Measurements from ENCODE around the gene MACROD2. TPM values are rescaled to one million over a fixed set of nuclear protein-coding genes. Genes with fewer than 3 reads are reported as not detected.

MACROD2 gene
- total RNA-seq, 1 donor from 2014 or later, result 1.6 TPM

DNA sequence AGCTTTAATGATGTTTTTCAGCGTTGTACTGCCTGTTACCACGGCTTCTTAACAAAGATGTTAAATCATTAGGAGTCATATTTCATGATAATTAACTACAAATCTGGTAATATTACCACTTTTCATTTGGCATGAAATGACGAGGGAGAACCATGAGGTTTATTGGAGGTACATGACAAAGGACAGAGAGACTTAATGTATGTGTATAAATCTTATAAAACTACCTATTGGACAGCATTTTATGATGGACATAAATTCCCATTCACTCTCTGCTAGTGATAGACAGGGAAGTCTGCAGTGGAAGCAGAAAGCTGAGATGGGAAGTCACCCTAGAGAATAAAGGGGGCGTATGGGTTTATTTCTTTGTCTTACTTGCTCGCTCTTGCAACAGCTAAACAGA is 1292.0 kb downstream of the MACROD2 start:
- FAIRE-seq (no peak), DNase-seq (ENCODE audit: low read depth) (no peak)
- Histone ChIP-seq H3K36me3 (ENCODE audit: control insufficient read depth, insufficient read depth, low read length) (no peaks in the 10 kb centered on the region), H3K27me3 (ENCODE audit: control insufficient read depth, insufficient read depth, low read length) (no peaks in the 10 kb centered on the region), H3K4me3 (ENCODE audit: low read depth, low read length) (no peak overlapping the region)
- TF ChIP-seq, protein P1, sequence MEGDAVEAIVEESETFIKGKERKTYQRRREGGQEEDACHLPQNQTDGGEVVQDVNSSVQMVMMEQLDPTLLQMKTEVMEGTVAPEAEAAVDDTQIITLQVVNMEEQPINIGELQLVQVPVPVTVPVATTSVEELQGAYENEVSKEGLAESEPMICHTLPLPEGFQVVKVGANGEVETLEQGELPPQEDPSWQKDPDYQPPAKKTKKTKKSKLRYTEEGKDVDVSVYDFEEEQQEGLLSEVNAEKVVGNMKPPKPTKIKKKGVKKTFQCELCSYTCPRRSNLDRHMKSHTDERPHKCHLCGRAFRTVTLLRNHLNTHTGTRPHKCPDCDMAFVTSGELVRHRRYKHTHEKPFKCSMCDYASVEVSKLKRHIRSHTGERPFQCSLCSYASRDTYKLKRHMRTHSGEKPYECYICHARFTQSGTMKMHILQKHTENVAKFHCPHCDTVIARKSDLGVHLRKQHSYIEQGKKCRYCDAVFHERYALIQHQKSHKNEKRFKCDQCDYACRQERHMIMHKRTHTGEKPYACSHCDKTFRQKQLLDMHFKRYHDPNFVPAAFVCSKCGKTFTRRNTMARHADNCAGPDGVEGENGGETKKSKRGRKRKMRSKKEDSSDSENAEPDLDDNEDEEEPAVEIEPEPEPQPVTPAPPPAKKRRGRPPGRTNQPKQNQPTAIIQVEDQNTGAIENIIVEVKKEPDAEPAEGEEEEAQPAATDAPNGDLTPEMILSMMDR (IDR thresholded peaks at IDR 0.05; ENCODE audit: insufficient read depth, low read length, severe bottlenecking), result no peak

DNA sequence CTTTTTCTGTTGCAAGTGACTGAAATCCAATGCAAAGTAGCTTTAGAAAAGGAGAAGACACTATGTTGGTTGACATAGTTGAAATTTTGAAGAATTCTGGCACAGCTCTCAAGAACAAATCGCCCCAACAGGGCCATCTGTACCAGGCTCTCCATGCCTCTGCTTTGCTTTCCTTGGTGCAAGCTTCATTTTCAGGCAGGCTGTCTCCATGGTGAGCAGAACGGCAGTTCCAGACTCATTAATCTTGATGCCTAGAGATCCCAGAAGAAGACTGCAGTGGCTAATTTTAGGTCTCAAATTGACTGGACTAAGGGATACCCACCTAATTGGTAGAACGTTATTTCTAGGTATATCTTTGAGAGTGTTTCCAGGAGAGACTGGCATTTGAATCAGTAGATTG is 1292.8 kb downstream of the MACROD2 start:
- Histone ChIP-seq H3K36me3 (ENCODE audit: control insufficient read depth, insufficient read depth, low read length) (no peaks in the 10 kb centered on the region), H3K27me3 (ENCODE audit: control insufficient read depth, insufficient read depth, low read length) (no peaks in the 10 kb centered on the region), H3K4me3 (ENCODE audit: low read depth, low read length) (no peak overlapping the region)
- FAIRE-seq (no peak), DNase-seq (ENCODE audit: low read depth) (no peak)
- TF ChIP-seq, protein P1 (IDR thresholded peaks at IDR 0.05; ENCODE audit: insufficient read depth, low read length, severe bottlenecking), result no peak

DNA sequence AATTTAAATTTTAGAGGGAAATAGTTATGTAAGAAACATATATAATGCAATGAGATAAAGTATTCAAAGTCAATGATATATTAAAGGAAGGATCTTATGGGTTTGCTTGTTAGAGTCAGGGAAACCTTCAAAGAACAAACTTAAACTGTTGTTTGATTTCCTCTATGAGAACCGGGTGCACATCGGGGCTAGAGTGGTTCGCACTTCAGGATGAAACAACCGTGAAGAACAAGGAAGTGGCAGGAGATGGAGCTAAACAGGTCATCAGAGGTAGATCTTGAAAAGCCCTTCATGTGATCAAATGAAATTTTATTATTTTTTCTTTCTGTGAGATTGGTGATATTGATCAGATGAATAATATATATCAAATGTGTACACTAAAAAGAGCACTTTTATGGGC is 1294.0 kb downstream of the MACROD2 start:
- FAIRE-seq, result no peak
- TF ChIP-seq, protein P1 (IDR thresholded peaks at IDR 0.05; ENCODE audit: insufficient read depth, low read length, severe bottlenecking), result no peak
- Histone ChIP-seq H3K27me3 (ENCODE audit: control insufficient read depth, insufficient read depth, low read length) (no peaks in the 10 kb centered on the region), H3K4me3 (ENCODE audit: low read depth, low read length) (no peak overlapping the region), H3K36me3 (ENCODE audit: control insufficient read depth, insufficient read depth, low read length) (no peaks in the 10 kb centered on the region)
- DNase-seq (ENCODE audit: low read depth), result no peak

DNA sequence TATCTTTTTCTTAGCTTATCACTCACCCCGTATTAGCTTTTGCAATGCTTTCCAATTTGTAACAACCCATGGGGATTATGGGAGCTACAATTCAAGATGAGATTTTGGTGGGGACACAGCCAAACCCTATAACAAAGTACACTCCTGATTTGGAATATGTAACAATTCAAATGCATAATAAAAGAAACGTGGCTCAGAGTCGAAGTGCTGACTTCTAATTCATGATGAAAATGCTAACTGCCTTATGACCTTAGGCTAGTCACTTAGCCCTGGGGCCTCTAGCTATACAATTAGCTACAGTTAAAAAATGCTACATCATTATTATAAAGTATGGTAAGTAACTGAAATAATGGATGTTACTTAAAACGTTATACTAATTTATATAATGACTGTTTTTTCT is 1297.1 kb downstream of the MACROD2 start:
- Histone ChIP-seq H3K4me3 (ENCODE audit: low read depth, low read length) (no peak overlapping the region), H3K27me3 (ENCODE audit: control insufficient read depth, insufficient read depth, low read length) (no peaks in the 10 kb centered on the region), H3K36me3 (ENCODE audit: control insufficient read depth, insufficient read depth, low read length) (no peaks in the 10 kb centered on the region)
- DNase-seq (ENCODE audit: low read depth), result no peak
- FAIRE-seq, result no peak
- TF ChIP-seq, protein P1 (IDR thresholded peaks at IDR 0.05; ENCODE audit: insufficient read depth, low read length, severe bottlenecking), result no peak

DNA sequence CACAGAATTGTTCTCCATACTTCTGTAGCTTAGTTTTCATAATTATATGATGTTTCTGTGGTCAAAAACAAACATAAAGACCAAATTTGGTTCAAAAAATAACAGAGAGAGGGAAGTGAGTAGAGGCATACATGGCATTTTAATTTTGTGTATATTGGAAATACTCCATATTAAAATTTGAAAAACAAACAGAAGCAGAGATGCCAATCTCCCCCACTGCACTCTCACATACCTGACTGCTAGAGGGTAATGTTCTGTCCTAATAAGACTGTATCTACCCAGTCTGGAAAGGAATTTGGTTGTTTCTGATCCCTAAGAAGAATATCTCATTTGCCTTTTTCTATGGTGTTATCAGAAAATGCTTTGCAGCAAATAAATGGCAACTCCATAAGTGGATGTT is 1301.1 kb downstream of the MACROD2 start:
- no peak overlapping the region for H3K4me3 ChIP-seq (ENCODE audit: low read depth, low read length)
- TF ChIP-seq, protein P1 (IDR thresholded peaks at IDR 0.05; ENCODE audit: insufficient read depth, low read length, severe bottlenecking), result no peak
- H3K27me3 ChIP-seq (ENCODE audit: control insufficient read depth, insufficient read depth, low read length), result no peaks in the 10 kb centered on the region
- no peak for DNase-seq (ENCODE audit: low read depth)
- no peaks in the 10 kb centered on the region for H3K36me3 ChIP-seq (ENCODE audit: control insufficient read depth, insufficient read depth, low read length)
- no peak for FAIRE-seq

DNA sequence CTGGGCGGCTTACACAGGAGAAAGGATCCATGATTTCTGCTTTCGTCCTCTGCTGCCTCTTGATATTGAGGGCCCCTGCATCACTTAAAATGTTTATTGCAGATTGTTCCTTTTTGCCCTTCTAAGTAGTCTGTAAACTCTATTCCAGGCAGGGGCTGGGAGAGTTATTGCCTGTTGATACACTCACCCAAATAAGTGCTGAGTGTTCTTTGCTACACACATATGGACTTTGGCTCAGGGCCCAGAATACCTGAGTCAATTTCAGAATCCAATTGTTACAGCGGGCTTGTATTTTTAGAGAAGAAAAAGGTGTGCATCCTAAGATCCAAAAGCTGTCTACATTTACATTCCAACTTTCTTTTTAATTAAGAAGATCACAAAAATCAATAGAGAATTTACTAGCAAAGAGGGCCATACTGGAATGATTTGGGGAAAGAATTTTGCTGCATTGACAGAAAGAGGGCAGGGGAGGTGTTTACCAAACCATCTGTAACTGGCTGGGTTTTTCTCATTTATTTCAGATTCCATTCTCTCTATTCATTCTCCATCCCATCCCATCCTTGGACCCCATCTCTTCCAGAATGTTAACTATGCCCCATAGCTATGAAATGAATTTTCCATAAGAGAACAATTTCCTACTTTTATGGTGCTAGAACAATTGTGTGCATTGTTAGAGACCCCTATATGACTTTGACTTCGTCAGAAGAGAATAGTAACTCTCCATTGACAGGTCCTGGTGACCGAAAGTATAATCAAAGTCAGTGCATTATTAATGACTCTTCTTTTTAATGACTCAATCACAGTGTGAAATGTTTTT is 1302.0 kb downstream of the MACROD2 start:
- FAIRE-seq (no peak), DNase-seq (ENCODE audit: low read depth) (peak; percentile 83)
- no peaks in the 10 kb centered on the region for H3K36me3 ChIP-seq (ENCODE audit: control insufficient read depth, insufficient read depth, low read length)
- H3K27me3 ChIP-seq (ENCODE audit: control insufficient read depth, insufficient read depth, low read length), result no peaks in the 10 kb centered on the region
- TF ChIP-seq, protein P1 (IDR thresholded peaks at IDR 0.05; ENCODE audit: insufficient read depth, low read length, severe bottlenecking), result no peak
- no peak overlapping the region for H3K4me3 ChIP-seq (ENCODE audit: low read depth, low read length)

Data from bronchial epithelial cell (primary cell).